Erythroblast (primary cell): ENCODE data around the gene CSTPP1.

ENCODE experiments used
- GATA1 ChIP-seq: IDR thresholded peaks from 2 replicates; pipeline ENCODE4 v1.6.1; 2011; ENCODE audit warnings: low read depth, mild to moderate bottlenecking, control low read depth, low read length, moderate library complexity
- POLR2A ChIP-seq: IDR thresholded peaks from 2 replicates; pipeline ENCODE4 v1.6.1; 2011; ENCODE audit warnings: mild to moderate bottlenecking, low read length

DNA sequence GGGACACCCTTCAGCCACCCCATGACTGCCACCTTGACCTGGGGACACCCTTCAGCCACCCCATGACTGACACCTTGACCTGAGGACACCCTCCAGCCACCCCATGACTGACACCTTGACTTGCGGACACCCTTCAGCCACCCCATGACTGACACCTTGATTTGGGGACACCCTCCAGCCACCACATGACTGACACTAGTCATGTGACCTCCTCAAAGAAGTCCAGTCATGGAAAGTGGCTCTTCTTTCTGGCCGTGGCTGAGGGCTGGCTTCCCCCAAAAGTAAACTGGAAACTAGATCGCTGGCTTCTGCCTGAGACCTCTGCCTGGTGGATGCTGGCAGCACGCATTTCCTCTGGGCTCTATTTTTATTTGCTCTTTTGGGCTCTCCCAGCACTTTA lies 211.7 kb downstream of the CSTPP1 start:
- TF ChIP-seq POLR2A = no peak
- TF ChIP-seq GATA1 = no peak
